Measurements from ENCODE around the gene RAP2B. TPM values are rescaled to one million over a fixed set of nuclear protein-coding genes. Genes with fewer than 3 reads are reported as not detected.

The RAP2B gene
- total RNA-seq, 1 donor from 2014 or later, result 3.3 TPM

DNA sequence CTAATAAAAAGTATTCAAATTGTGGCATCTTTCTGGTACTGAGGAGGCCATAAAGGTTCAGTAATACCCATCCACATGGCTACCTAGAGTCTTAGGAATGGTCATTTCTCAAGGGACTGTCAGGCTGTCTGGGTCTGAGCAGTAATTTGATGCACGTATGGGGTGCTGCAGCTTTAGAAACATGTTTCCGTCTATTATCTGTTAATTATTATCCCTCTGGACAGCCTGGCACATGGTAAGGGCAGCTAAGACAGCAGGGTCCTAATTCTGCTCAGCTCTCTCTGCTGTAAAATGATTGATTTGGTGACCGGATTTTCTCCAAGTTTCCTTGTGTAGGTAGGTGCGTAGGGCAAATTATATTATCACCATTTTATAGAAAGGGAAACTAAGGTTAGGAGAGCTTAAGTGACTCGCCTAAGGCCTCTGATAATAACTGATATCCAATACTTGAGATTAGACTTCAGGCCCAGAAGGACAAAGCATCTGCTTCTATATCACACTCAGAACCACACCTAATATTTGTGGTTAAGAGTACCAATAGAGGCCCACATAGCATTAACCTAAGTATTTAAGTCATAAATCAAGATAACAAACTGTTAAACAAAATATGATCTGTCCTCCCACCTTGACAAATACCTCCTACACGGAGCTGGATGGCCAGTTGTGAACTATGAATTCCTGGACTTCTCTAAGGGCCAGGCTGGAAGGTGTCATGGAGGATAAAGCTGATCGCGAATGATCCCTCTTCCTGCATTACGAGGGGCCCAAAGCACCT, 2.9 kb upstream of the RAP2B start:
- intact Hi-C loops (cut with DNase I), result no loop called here
- no peak for ATAC-seq
- no peak for DNase-seq (ENCODE audit: missing footprints)

DNA sequence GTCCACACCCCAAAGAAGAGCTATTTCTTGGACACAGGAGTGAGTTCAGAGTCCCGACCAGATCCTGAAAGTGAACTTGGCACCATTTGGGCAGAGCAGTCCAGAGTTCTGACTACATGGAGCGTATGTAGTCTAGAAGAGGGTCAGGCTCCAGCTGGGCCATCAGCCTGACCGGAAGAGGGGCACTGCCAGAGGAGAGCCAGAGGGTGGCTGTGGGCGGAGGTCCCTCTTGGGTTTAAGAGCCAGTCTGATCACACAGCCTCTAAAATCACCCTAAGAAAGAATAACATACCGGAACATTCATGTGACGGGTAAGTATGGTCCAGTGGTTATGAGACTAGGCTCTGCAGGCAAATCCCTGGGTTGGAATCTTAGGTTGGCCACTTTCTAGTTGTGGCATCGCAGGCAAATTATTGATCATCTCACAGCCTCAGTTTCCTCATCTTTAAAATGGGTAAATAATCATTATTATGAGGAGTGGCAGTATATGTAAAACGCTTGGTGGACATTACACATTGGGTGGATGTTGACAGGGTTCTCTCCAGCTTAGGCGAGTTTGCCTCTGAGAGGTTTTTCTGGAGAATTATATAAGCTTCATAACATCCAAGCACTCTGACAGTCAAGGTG, 2.1 kb upstream of the RAP2B start:
- intact Hi-C loops (cut with DNase I), result loop anchor here (5.0 to 10.0 kb wide), 3 partner anchors 115 to 1157 kb away; no protein-coding TSS in a partner anchor
- no peak for ATAC-seq

DNA sequence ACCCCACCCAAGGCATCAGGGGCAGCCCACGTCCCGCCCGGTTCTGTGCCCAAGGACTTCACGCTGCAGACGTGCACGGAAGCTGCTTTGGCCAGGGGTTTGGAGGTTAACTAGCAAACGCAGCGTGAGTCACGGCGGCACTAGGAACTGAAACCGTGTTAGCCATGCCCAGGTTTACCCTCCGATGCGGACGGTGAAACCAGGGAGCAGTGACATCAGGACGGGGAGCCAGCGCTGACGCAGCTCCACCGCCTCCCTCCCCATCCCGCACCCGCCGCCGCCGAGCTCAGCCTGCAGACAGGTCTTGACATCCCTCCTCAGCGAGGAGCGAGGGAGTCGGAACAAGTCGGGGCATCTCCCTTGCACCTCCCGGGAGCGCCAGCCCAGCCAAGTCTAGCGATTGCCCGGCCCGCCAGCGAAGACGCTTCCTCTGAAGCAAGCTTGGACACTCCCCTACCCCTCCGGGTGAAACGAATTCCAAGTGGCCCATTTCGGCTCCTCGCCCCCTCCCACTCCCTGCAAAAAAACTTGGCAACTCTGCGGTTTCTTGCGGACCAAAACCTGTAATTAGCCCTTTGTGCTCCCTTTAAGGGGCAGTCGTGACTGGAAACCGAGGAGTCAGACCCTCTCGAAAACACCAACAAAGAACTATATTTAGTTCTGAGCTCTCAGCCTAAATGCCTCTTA, 1.4 kb upstream of the RAP2B start:
- intact Hi-C loops (cut with DNase I), result loop anchor here (5.0 to 10.0 kb wide), 3 partner anchors 116 to 1157 kb away; no protein-coding TSS in a partner anchor
- peak; percentile 88 for DNase-seq (ENCODE audit: missing footprints)
- peak; percentile 23 for ATAC-seq

More for the DNA sequence above, 2.1 kb upstream of the RAP2B start:
- DNase-seq (ENCODE audit: missing footprints), result no peak

DNA sequence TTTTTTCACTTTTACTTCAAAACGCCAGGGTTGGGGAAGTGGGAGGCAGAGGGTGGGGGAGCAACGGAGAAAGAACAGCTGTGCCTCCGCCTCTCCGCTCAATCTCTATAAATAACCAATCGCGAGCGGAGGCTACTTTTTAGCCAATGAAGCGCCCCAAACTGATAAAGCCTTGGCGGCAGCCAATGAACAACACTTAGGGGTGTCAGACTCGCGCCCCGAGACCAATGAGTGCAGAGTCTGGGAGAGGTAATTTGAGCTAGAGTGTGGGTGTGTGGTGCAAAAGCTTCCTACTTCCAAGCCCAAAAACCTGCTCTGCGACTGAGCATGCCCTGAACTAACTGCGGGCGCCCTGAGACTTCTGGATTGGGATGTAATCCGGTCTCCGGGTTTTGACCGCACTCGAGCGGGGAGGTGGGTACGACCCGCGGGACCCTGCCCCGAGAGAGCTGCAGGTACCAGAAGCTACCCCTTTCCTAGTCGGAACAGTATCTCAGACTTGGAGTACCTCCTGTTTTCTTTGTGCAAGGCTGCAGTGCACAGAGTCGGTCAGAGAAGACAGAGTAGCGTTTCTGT, 800 bp upstream of the RAP2B start:
- peak; percentile 94 for DNase-seq (ENCODE audit: missing footprints)
- peak; percentile 95 for ATAC-seq
- intact Hi-C loops (cut with DNase I), result loop anchor here (5.0 to 10.0 kb wide), 3 partner anchors 116 to 1156 kb away; no protein-coding TSS in a partner anchor

DNA sequence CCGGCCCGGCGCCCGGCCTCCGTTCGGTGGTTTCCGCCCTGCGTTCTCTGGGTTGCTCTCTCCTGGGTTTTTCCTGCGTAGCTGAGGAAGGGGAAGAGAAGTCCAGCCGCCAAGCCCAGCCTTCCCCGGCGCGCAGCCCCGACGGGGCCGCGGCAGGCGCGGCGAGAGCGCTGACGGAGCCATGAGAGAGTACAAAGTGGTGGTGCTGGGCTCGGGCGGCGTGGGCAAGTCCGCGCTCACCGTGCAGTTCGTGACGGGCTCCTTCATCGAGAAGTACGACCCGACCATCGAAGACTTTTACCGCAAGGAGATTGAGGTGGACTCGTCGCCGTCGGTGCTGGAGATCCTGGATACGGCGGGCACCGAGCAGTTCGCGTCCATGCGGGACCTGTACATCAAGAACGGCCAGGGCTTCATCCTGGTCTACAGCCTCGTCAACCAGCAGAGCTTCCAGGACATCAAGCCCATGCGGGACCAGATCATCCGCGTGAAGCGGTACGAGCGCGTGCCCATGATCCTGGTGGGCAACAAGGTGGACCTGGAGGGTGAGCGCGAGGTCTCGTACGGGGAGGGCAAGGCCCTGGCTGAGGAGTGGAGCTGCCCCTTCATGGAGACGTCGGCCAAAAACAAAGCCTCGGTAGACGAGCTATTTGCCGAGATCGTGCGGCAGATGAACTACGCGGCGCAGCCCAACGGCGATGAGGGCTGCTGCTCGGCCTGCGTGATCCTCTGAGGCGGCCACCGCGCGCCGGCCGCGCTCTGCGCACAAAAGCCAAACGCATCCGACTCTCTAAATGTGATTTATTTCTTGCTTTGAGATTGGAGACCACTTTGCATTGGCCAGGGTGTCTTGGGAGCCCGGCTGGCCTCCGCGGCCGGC, 727 bp downstream of the RAP2B start:
- intact Hi-C loops (cut with DNase I), result loop anchor here (2.0 to 10.0 kb wide), 4 partner anchors 118 to 1155 kb away; no protein-coding TSS in a partner anchor
- DNase-seq (ENCODE audit: missing footprints) (peak; percentile 81), ATAC-seq (no peak)

DNA sequence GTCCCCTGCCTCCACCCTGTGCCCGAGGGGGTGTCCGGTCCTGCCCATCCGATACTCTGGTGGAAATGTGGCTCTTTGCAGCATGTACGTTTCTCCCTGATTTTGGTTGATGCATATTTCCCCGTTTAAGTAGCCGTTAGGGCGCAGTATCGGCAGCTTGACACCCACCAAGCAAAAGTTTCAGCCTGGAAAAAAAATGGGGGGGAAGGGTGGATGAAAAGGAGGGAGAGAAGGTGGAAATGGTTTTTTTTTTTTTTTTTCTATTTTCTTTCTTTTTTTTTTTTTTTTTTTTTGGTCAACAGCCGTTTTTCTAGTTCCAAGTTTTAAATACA, 1.3 kb downstream of the RAP2B start:
- intact Hi-C loops (cut with DNase I), result loop anchor here (2.0 to 10.0 kb wide), 4 partner anchors 119 to 1154 kb away; no protein-coding TSS in a partner anchor
- ATAC-seq, result no peak
- no peak for DNase-seq (ENCODE audit: missing footprints)

DNA sequence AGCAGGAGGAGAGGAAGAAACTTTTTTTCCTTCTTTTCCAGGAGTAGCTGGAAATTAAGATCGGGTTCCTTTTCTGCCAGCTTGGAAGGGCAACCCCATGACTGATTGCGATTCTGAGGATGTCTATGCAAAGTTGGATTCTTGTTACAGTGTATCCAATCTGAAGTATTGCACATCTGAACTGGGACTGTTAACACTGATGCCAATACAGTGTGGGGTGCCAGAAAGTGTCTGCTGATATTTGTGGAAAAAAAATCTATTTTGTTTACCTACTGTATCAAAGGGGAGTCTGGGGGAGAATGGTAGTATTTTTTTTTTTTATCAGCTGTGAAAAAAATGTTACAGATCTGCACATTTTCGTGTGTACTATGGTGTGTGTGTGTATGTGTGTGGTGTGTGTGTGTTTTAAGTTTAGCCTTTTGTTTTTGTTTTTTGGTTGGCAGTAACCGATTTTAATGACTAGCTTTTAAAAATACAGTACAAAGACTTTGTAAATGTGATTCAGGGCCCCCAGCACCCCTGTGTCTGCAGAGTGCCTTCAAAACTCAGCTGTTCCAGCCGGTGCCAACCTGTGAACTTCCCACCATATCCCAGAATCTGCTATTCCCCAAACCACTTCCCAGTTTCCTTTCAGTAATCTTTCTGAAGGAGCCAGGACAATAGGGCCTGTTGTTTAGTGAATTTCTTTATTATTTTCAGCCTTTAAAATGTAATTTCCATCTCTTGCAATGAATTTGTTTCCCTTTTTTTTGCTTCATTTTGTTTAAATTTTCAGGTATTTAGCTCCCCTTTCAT, 1.9 kb downstream of the RAP2B start:
- intact Hi-C loops (cut with DNase I), result loop anchor here (2.0 to 10.0 kb wide), 4 partner anchors 119 to 1153 kb away; no protein-coding TSS in a partner anchor
- ATAC-seq (no peak), DNase-seq (ENCODE audit: missing footprints) (no peak)

DNA sequence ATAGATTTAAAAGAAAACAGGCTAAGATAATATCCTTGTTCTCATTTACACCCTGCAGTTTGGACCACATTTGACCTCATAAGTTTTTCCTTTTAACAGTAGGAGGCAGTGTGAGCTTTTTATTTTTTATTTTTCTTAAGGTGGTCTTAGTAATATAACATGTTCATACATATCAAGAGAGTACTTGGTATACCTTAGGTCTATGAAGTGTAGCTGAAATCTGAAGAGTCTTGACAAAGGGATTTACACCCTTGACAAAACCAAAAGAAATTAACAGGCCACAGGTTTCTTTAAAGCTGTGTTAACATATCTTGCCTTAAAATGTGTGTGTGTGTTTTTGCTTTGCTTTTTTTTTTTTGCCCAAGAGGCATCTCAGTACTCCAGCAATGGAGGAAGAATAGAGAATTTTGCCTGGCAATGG, 3.2 kb downstream of the RAP2B start:
- no peak for DNase-seq (ENCODE audit: missing footprints)
- no peak for ATAC-seq
- intact Hi-C loops (cut with DNase I), result loop anchor here (10.0 kb wide), 1 partner anchor 120 kb away; no protein-coding TSS in a partner anchor

DNA sequence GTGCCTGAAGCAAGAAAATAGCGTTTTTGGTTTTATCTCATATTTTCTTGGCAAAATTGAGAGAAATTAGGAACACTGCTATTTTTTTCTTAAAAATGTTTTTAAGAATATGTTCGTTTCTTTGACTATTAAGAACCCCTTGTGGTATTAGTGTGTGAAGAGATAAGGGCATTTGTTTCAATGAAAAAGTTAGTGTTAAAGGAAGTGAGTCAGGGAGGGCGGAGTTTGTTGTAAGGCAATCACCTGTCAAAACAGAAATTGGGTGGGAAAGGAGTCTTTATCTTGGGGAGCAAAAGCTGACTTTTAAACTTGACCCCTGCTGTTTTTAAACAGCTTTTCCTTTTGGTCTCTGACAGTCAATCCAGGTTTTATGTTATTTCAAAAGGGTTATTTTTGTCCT, 4.2 kb downstream of the RAP2B start:
- intact Hi-C loops (cut with DNase I), result loop anchor here (10.0 kb wide), 1 partner anchor 121 kb away; no protein-coding TSS in a partner anchor
- no peak for DNase-seq (ENCODE audit: missing footprints)
- ATAC-seq, result no peak

DNA sequence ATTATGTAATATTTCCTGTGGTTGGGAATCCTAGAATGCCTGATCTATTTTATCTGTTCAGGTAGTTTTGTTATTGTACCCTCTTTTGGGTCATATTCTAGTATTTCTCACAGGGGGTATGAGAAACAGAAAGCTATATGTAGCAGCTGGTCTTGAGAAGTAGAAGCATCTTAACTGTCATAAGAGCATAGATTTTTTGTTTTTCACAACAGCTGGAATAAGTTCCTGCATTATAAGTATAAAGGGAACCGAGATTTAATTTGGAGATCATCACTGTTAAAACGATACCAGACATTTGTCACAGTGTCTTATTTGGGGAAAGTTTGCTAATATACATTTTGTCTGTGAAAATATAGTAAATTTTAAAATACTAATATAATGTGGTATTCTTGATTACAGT, 4.8 kb downstream of the RAP2B start:
- no peak for DNase-seq (ENCODE audit: missing footprints)
- intact Hi-C loops (cut with DNase I), result loop anchor here (10.0 kb wide), 1 partner anchor 122 kb away; no protein-coding TSS in a partner anchor
- no peak for ATAC-seq

DNA sequence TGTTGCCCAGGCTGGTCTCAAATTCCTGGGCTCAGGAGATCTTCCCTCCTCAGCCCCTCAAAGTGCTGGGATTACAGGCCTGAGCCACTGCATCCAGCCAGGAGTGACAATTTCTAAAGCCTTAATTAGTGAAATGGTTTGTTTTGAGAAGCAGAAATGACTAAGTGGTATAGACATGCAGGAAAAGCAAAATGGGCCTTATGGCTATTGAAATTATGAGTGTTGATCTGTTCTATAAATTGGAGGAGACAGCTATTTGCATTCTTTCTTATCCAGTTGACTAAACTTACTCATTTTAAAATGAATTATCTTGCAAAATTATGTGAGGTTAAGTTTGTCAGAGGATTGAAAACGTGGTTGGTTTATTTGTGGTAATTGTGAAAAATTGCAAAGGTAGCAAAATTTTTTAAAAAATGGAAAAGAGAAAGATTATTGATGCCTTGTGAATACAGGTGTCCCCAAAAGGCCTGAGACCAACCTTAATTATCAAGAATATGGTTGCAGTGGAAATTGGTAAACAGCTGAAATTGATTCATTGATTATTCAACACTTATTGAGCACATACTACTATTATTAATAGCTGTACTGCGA, 7.9 kb downstream of the RAP2B start:
- intact Hi-C loops (cut with DNase I), result loop anchor here (10.0 kb wide), 1 partner anchor 125 kb away; no protein-coding TSS in a partner anchor
- DNase-seq (ENCODE audit: missing footprints), result no peak
- ATAC-seq, result no peak

DNA sequence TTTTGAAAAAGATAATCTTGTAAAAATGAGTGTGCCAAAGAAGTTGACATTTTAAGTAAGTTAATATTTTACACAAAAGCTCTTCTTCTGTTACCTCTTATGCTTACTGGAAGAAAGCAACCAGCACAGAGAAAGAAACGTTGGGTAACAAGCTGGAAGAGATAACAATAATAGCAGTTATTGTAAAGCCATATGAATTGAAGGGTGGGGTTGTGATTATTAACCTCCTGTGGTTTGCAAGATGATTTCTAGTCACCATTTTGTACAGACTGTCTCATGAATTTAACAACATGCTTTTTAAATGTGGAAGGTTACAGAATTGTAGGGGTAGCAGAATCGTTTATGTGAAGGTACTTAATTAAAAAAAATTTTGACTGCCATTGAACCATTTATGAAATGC, 9.2 kb downstream of the RAP2B start:
- DNase-seq (ENCODE audit: missing footprints) (no peak), ATAC-seq (no peak)
- intact Hi-C loops (cut with DNase I), result no loop called here

DNA sequence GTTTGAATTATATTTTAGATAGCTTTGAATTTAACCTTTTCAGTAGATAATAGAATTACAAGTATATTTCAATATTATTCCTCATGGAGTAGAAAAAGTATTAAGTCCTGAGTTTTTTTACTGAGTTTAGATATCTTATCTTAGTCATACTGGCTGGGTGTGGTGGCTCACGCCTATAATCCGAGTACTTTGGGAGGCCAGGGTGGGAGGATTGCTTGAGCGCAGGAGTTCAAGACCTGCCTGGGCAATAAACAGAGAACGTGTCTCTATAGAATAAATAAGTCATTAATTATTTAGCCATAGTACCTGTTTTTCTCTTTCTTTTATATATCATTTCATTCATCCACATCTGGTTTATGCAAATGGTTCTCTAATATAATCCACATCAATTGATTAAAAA, 9.9 kb downstream of the RAP2B start:
- intact Hi-C loops (cut with DNase I), result no loop called here
- DNase-seq (ENCODE audit: missing footprints) (no peak), ATAC-seq (no peak)

DNA sequence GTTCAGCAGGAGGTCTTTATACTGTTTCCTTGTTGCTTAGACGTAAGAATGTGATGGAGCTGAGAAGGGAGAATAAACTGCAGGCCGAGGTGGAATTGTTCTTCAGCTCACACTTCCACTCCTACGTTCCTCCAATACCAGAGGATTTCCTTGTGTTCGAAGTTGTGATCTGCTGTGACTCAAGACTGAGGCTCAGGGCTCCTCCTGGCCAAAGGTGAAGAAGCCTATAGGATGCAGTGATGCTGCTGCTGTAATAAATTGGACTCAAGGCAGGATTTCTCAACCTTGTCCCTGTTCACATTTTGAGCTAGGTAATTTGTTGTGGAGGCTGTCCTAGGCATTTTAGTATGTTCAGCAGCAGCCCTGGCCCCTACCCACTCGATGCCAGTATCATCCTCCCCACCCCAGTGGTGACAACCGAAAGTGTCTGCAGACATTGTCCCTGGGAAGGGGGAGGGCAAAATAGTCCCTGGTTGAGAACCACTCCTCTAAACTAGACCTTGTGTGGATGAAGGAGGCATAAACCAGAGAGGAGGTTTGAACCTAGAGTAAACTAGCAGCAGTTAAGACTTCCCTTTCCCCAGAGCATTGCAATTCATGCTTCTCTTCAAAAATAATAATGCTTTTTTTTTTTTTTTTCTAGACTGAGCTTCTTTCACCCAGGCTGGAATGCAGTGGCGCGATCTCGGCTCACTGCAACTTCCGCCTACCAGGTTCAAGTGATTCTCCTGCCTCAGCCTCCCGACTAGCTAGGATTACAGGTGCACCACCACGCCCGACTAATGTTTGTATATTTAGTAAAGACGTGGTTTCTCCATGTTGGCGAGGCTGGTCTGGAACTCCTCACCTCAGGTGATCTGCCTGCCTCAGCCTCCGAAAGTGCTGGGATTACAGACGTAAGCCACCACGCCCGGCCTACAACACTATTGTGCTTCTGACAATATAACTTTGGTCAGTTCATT, 11.1 kb downstream of the RAP2B start:
- ATAC-seq, result no peak
- DNase-seq (ENCODE audit: missing footprints), result no peak
- intact Hi-C loops (cut with DNase I), result no loop called here

DNA sequence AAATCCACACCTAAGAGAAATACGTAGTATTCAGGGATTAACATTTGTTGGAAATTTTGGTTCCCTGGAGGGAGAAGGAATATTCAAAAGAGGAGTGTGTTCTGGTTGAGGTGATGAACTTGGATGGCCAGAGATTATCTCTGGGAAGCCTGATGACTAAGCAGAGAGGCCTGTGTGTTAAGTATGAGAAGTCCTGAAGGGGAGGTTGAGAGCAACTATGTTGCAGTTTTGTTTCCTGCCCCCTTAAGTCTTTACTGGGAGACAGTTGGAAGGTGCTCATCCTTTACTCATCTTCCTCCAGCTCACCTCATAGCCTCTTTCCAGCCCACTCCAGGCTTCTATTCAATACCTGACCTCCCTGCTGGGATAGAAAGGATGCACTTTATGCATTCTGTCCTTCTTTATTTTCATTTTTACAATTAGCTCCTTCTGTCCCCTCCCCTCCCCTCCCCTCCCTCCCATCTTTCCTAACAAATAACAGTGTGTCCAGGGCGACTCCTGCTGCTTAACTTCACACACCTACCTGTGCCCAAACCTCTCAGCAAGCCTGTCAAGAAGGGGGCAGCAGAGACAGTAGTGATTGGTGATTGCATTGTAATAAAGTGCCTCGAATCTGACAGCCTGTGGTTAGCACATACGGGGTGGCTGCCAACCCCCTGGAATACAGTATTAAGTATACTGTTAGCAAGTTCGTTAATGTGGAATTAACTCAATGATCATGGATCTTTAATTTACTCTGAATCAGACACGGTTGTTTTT, 11.9 kb downstream of the RAP2B start:
- no peak for ATAC-seq
- no peak for DNase-seq (ENCODE audit: missing footprints)
- intact Hi-C loops (cut with DNase I), result no loop called here
